ENCODE data around the gene CCDC85C.

Gene CCDC85C

DNA sequence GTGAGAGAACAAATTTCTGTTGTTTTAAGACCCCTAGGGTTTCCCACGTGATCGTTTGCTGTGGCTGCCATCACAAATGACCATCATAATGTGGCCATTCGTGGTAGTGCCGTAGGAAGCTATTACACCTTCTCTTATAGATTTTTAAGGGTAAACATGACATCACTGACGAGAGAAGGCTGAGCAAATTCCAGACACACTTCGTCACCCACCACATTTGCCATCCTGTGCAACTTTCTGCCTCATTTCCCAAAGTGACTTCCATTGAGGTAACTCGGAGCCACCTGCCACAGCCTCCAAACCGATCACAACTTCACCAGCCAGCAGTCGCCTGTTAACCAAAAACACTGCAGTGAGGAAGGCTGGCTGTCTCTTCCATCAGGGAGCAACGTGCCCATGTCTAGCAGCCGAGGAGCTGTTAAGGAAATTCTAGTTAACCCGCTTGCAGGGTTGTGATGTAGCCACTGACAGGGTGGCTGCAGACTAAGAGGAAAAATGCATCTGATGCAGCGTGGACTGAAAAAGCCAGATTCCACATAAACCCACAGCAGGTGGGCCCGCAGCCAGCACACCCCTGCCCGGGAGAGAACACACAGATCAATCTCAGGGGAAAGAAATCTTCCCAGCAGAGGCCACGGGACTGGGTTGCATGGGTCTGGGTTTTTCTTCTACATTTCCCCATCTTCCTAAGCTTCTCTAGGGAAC lies 44.6 kb downstream of the CCDC85C start:
- TF ChIP-seq, protein P1, sequence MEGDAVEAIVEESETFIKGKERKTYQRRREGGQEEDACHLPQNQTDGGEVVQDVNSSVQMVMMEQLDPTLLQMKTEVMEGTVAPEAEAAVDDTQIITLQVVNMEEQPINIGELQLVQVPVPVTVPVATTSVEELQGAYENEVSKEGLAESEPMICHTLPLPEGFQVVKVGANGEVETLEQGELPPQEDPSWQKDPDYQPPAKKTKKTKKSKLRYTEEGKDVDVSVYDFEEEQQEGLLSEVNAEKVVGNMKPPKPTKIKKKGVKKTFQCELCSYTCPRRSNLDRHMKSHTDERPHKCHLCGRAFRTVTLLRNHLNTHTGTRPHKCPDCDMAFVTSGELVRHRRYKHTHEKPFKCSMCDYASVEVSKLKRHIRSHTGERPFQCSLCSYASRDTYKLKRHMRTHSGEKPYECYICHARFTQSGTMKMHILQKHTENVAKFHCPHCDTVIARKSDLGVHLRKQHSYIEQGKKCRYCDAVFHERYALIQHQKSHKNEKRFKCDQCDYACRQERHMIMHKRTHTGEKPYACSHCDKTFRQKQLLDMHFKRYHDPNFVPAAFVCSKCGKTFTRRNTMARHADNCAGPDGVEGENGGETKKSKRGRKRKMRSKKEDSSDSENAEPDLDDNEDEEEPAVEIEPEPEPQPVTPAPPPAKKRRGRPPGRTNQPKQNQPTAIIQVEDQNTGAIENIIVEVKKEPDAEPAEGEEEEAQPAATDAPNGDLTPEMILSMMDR (conservative IDR thresholded peaks at IDR 0.05; ENCODE audit: low read depth, low read length), result no peak
- no peak for DNase-seq (ENCODE audit: low read depth)
- H3K4me3 ChIP-seq (ENCODE audit: low read length), result no peak overlapping the region

DNA sequence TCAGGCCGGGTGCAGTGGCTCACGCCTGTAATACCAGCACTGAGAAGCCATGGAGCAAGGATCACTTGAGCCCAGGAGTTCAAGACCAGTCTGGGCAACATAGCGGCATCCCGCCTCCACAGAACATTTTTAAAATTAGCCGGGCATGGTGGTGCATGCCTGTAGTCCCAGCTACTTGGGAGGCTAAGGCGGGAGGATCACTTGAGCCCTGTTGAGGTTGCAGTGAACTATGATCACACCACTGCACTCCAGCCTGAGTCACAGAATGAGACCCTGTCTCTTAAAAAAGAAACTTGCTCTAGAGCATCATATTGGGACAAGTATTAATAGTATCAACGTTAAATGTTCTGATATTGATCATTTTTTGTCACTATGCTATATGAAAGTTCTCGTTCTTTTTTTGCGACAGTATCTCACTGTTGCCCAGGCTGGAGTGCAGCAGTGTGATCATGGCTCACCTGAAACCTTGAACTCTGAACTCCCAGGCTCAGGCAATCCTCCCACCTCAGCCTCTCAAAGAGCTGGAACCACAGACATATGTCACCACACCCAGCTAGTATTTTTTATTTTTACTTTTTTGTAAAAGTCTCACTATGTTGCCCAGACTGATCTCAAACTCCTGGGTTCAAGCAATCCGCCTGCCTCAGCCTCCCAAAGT lies 47.7 kb downstream of the CCDC85C start:
- TF ChIP-seq, protein P1 (conservative IDR thresholded peaks at IDR 0.05; ENCODE audit: low read depth, low read length), result no peak
- no peak overlapping the region for H3K4me3 ChIP-seq (ENCODE audit: low read length)
- no peak for DNase-seq (ENCODE audit: low read depth)

DNA sequence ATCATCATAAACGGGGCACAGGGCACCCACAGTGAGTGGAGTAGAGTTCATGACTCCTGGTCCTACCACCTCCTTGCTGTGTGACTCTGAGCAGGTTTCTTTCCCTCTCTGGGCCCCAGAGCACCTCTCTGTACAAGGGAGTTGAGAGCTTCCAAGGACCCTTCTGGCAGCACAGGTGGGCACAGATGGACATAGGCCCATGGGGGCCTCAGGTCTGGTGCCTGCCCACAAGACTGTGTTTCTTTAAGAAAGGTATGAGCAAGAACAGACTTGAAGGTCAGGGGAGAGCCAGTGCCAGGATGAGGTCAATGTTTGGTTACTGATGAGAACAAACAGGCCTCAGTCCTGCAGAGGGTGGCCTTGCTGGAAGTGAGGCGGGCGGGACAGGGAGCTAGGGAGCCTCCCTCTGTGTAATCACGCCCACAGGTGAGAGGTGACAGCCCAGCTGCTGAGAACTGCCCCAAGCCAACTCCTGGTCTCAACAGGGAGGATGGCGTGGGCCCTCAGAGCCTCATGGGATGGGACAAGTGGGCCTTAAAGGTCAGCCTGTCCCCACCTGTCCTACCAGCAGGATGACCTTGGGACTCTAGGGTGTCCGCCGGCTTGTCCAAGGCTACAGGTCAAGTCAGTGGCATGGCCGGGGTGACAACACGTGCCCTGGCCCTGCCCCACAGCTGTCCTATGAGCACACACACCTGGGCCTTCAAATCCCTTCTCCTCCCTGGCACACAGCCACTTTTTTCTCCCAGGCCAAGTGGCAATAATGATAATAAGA lies 49.1 kb downstream of the CCDC85C start:
- TF ChIP-seq, protein P1 (conservative IDR thresholded peaks at IDR 0.05; ENCODE audit: low read depth, low read length), result no peak
- H3K4me3 ChIP-seq (ENCODE audit: low read length), result no peak overlapping the region
- DNase-seq (ENCODE audit: low read depth), result no peak

DNA sequence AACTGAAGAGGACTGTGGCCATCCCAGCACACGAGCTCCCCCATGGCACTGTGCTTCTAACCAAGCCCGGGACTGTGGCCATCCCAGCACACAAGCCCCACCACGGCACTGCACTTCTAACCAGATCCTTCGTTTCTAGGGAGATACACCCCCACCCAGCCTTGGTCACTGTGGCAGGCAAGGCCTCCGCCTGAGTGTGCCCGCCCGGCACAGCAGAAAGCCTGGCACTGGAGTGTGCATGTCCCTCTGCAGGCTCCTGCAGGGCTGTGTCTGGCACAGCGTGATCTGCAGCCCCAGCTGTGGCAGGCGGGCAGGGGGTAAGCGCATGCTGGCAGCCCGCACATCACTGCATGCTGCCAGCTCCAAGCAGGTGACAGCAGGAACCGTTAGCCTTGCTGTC lies 49.8 kb downstream of the CCDC85C start:
- H3K4me3 ChIP-seq (ENCODE audit: low read length), result no peak overlapping the region
- DNase-seq (ENCODE audit: low read depth), result no peak

DNA sequence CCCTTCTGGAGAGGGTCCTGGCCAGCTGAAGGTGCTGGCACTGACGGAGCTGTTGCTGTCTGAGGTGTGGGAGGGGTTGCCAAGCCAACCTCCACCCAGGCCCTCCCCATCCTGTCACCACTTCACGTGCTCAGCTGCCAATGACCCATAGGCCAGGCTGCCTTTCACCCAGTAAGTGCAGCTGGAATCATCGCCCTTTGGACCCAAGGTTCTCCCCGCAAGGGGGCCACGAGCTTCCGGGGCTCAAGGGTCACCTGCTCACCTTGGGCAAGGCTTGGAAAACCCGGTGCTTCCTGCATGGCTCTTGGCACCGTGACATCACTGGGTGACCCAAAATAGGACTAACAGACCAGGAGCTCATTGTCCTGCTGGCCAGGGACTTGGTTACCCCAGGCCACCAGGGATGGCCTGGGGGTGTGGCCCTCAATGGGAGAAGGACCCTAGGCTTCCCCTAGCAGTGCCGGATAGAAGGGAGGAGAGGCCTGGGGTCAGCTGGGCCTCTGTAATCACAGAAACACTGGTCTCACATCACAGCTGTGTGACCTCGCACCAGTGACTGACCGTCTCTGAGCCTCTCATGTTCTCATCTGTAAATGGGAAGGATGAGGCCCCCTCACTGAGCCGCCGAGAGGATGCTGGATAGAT lies 51.3 kb downstream of the CCDC85C start:
- TF ChIP-seq, protein P1 (conservative IDR thresholded peaks at IDR 0.05; ENCODE audit: low read depth, low read length), result no peak
- no peak overlapping the region for H3K4me3 ChIP-seq (ENCODE audit: low read length)

More for the DNA sequence above, 49.8 kb downstream of the CCDC85C start:
- TF ChIP-seq, protein P1 (conservative IDR thresholded peaks at IDR 0.05; ENCODE audit: low read depth, low read length), result no peak

DNA sequence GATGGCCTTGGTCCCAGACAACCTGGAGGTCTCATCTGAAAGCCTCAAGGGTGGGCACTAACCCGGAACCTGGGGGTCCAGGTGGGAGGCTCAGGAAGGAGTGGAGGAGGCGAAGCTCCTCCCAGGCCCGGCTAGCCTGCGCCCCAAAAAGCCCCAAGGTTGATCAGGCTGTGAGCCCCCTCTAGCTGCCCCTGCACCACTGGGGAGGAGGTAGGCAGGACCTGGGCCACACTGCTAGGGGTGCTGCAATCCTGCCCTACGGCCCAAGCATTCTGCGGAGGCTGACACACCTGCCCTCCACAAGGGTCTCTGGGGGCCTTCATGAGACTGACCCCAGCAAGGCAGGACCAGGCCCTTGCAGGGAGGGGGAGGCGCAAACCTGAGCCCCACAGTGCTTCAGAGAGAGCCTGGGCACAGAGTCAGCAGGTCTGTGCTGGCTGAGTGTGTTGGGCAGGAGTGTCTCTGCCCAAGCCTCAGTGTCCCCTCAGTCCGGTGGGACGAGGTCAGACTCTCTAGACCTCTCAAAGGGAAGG lies 51.9 kb downstream of the CCDC85C start:
- TF ChIP-seq, protein P1 (conservative IDR thresholded peaks at IDR 0.05; ENCODE audit: low read depth, low read length), result no peak
- H3K4me3 ChIP-seq (ENCODE audit: low read length), result no peak overlapping the region
- DNase-seq (ENCODE audit: low read depth), result no peak

More for the DNA sequence above, 51.3 kb downstream of the CCDC85C start:
- no peak for DNase-seq (ENCODE audit: low read depth)
